K562 (cell line): ENCODE measurements around the gene SFRP2. TPM values are rescaled to one million over a fixed set of nuclear protein-coding genes. Genes with fewer than 3 reads are reported as not detected.
A peak's percentile ranks its signal among the peaks of the same experiment; 100 is the strongest.

Source experiments
- ATAC-seq: fragments of 200-7000 bp; cut with Tn5 transposase; 3 replicates; pipeline ENCODE4 v1.9.1; 2020; ENCODE audit warnings: moderate library complexity
- BruUV-seq: library from RNA; stranded (reverse); fragments of 400-500 nt; replicated peaks from 2 replicates; lab custom pipeline; 2021; lab: Mats Ljungman, UMichigan
- CTCF ChIA-PET: fragments of 300-600 bp; formaldehyde crosslinking; extraction: SDS; loops from one replicate; lab custom pipeline; 2021; ENCODE audit warnings: low intra/inter-chr PET ratio; lab: Yijun Ruan, JAX
- POLR2A ChIA-PET: fragments of 300-600, 350-650 bp; sonication (Branson Sonifier 250); formaldehyde crosslinking; extraction: SDS; loops from one replicate; lab custom pipeline; 2021; ENCODE audit warnings: antibody characterized with exemption, inconsistent platforms; lab: Yijun Ruan, JAX
- DNase-seq, 4 experiments: peaks; one replicate each; pipeline versions ENCODE4 v3.0.0 to v3.0.0-alpha.2; 2011 to 2018; ENCODE audit warnings: low spot score in 3 of 4, mixed read lengths in 3 of 4; ENCODE audit errors: extremely low read depth in 1 of 4
- FAIRE-seq: peaks from 2 replicates; lab custom pipeline; 2011; peaks lifted over from hg19 to GRCh38; lab: Jason Lieb, UNC
- H2AFZ ChIP-seq: 2 replicates; pipeline ENCODE4 v1.6.0; 2011; ENCODE audit warnings: low read depth, low read length, control low read depth, inconsistent platforms
- H3K27ac ChIP-seq: fragments of 200-600 bp; 3 replicates; pipeline ENCODE4 v1.8.0; 2011; ENCODE audit warnings: low read depth, mild to moderate bottlenecking, control low read depth, inconsistent platforms, low read length, moderate library complexity, mixed read lengths; ENCODE audit errors: extremely low read depth
- H3K27me3 ChIP-seq, 2 experiments: fragments of 300-600 bp in 1 of 2; 2 replicates in 1 of 2; 3 replicates in 1 of 2; pipeline versions ENCODE4 v1.6.0 to v1.8.0; 2011; ENCODE audit warnings: inconsistent platforms in 2 of 2, low read length in 2 of 2, mild to moderate bottlenecking in 1 of 2, mixed read lengths in 1 of 2, moderate library complexity in 1 of 2; ENCODE audit not compliant: control insufficient read depth in 2 of 2, insufficient read depth in 2 of 2
- H3K36me3 ChIP-seq: fragments of 300-600 bp; 3 replicates; pipeline ENCODE4 v1.8.0; 2011; ENCODE audit warnings: mild to moderate bottlenecking, low read length, inconsistent platforms; ENCODE audit not compliant: control insufficient read depth, insufficient read depth
- H3K4me1 ChIP-seq, 2 experiments: fragments of 200-600 bp in 1 of 2; replicated peaks in 1 of 2; 2 replicates in 1 of 2; 3 replicates in 1 of 2; pipeline versions ENCODE4 v1.5.1 to v1.8.0; 2011; ENCODE audit warnings: inconsistent platforms in 2 of 2, low read length in 2 of 2, mild to moderate bottlenecking in 1 of 2, mixed read lengths in 1 of 2, moderate library complexity in 1 of 2; ENCODE audit not compliant: control insufficient read depth in 2 of 2, insufficient read depth in 2 of 2
- H3K4me2 ChIP-seq: 2 replicates; pipeline ENCODE4 v1.6.1; 2011; ENCODE audit warnings: low read length, control low read depth, inconsistent platforms, mixed read lengths; ENCODE audit not compliant: insufficient read depth
- H3K4me3 ChIP-seq: fragments of 200-600 bp; sonication (generic), shearing (Covaris generic); 2 replicates; pipeline ENCODE4 v1.5.1; 2016; ENCODE audit warnings: control low read depth, inconsistent platforms
- H3K79me2 ChIP-seq: fragments of 200-600 bp; 3 replicates; pipeline ENCODE4 v1.8.0; 2011; ENCODE audit warnings: low read length, inconsistent platforms; ENCODE audit not compliant: control insufficient read depth, insufficient read depth
- H3K9ac ChIP-seq, 2 experiments: 2 replicates each; pipeline versions ENCODE4 v1.6.0 to v1.6.1; 2011; ENCODE audit warnings: low read depth in 2 of 2, low read length in 2 of 2, control low read depth in 1 of 2, inconsistent platforms in 1 of 2, mild to moderate bottlenecking in 1 of 2, mixed read lengths in 1 of 2; ENCODE audit not compliant: insufficient read depth in 1 of 2
- H3K9me1 ChIP-seq: one replicate; pipeline ENCODE4 v1.6.0; 2011; ENCODE audit warnings: inconsistent platforms, mild to moderate bottlenecking, low read length, moderate library complexity; ENCODE audit not compliant: control insufficient read depth, insufficient read depth
- H3K9me3 ChIP-seq: replicated peaks from 2 replicates; pipeline ENCODE4 v1.5.1; 2011; ENCODE audit warnings: low read depth, low read length, inconsistent platforms; ENCODE audit not compliant: control insufficient read depth, insufficient read depth
- H4K20me1 ChIP-seq: replicated peaks from 2 replicates; pipeline ENCODE4 v1.6.1; 2011; ENCODE audit warnings: low read length, inconsistent platforms, mixed read lengths; ENCODE audit not compliant: control insufficient read depth, insufficient read depth
- FOXA3 ChIP-seq, 2 experiments: fragments of 450-650 bp in 1 of 2; sonication (generic) in 1 of 2; formaldehyde crosslinking; IDR thresholded peaks in 1 of 2; conservative IDR thresholded peaks in 1 of 2; 2 replicates each; pipeline versions ENCODE4 v1.4.0 to v1.8.0; 2020 to 2022; ENCODE audit warnings: mild to moderate bottlenecking in 2 of 2, missing genetic modification reagents in 1 of 2
- MEIS2 ChIP-seq: fragments of 450-650 bp; IDR thresholded peaks from 2 replicates; pipeline ENCODE4 v1.6.1; 2014; ENCODE audit warnings: mild to moderate bottlenecking; ENCODE audit not compliant: partially characterized antibody
- PBX2 ChIP-seq, 2 experiments: IDR thresholded peaks in 1 of 2; conservative IDR thresholded peaks in 1 of 2; 2 replicates each; pipeline ENCODE4 v1.6.1; 2016; ENCODE audit warnings: low read depth in 2 of 2, mild to moderate bottlenecking in 1 of 2, missing compliant biosample characterization in 1 of 2, missing genetic modification characterization in 1 of 2, moderate library complexity in 1 of 2
- ZNF175 ChIP-seq: fragments of 200-800 bp; sonication (Bioruptor generic); IDR thresholded peaks from 2 replicates; pipeline ENCODE4 v1.6.1; 2016; ENCODE audit warnings: low read depth, mild to moderate bottlenecking, missing genetic modification characterization, missing compliant biosample characterization
- WGBS: fragments of 100-300 bp; shearing (Covaris generic); methylation state at CpG from one replicate; pipeline ENCODE4 v1.1.6; 2016; ENCODE audit warnings: low coverage, mixed read lengths; ENCODE audit not compliant: insufficient coverage; ENCODE audit errors: missing lambda C conversion rate; 5-methylcytosine and 5-hydroxymethylcytosine counted together
- in situ Hi-C: fragments of 300-500 bp; cut with MboI; formaldehyde crosslinking; loops from 4 replicates; pipeline ENCODE4 v1.15.0; 2018; ENCODE audit warnings: inconsistent platforms, mixed read lengths
- intact Hi-C: fragments of 100-400 bp; cut with micrococcal nuclease; formaldehyde crosslinking; loops from 2 replicates; pipeline ENCODE4 v1.14.2; 2022
- polyA plus RNA-seq, 8 experiments: library from polyadenylated mRNA; depleted of rRNA in 4 of 8; stranded (reverse) in 5 of 8; unstranded in 3 of 8; fragments of >200 nt; fragmentation: Nextera tagmentation in 2 of 8; fragmentation: Illumina TruSeq in 1 of 8; extraction: Ambion mirVana in 2 of 8; extraction: Trizol in 1 of 8; gene quantifications; 2 replicates each; pipeline versions ENCODE4 v1.2.1 to v1.2.3, GENCODE V29; 2011 to 2014; ENCODE audit warnings: inconsistent platforms in 1 of 8, missing spikeins in 1 of 8
- total RNA-seq, 7 experiments: library from RNA; depleted of rRNA in 6 of 7; stranded (reverse); fragments of >200 nt in 6 of 7; fragmentation: Illumina TruSeq in 2 of 7; extraction: Trizol in 2 of 7; gene quantifications; 2 replicates each; pipeline versions ENCODE4 v1.2.1 to v1.2.3, GENCODE V29; 2011 to 2021; ENCODE audit warnings: low replicate concordance in 1 of 7

The SFRP2 gene
- total and polyA plus RNA-seq, 9 of the 15 experiments (the other 6 are each of a cell fraction or from before 2014, with no cell fraction given) = 0.29 TPM; not detected in 8

- ATAC-seq (no peak), DNase-seq (no peak), FAIRE-seq (no peak)
- TF ChIP-seq PBX2 (CRISPR knock-in tag; IDR thresholded peaks at IDR 0.05; ENCODE audit: low read depth) (no peak), PBX2 (tag; conservative IDR thresholded peaks at IDR 0.05; ENCODE audit: low read depth) (peak; percentile 27; the same call in 1 of the 2 replicates), MEIS2 (peak; percentile 48), FOXA3 (CRISPR knock-in tag; conservative IDR thresholded peaks at IDR 0.05 in 1 of 2, IDR thresholded peaks at IDR 0.05 in 1 of 2) (peak in 1 of 2 experiments; percentile 91; a peak in 2 of 4 replicates), ZNF175 (CRISPR knock-in tag) (no peak)
- WGBS = 0% methylated on average over 5 of the region's 5 CpGs
- no peaks in the 10 kb centered on the region for H3K9me3 ChIP-seq
- intact Hi-C loops = no loop called here
- peaks cover 3% of the 10 kb centered on the region; the same call in 1 of the 2 replicates for H4K20me1 ChIP-seq
- H3K79me2 ChIP-seq = no peaks in the 10 kb centered on the region
- H3K4me3 ChIP-seq = no peak overlapping the region
- BruUV-seq = no TSS peak
- H3K27me3 ChIP-seq = peaks cover 18 to 40% of the 10 kb centered on the region in 2 experiments
- CTCF ChIA-PET = interaction anchor here (0.6 kb wide), 1 partner anchor 356 kb away, joined by 7 read pairs; no protein-coding TSS in a partner anchor
- no peaks in the 10 kb centered on the region for H3K36me3 ChIP-seq
- POLR2A ChIA-PET = no interaction called here
- H3K4me1 ChIP-seq = peaks cover 0 to 20% of the 10 kb centered on the region in 2 experiments; a peak in 2 of 5 replicates
- no peak overlapping the region for H3K9ac ChIP-seq
- H2AFZ ChIP-seq = no peak overlapping the region
- H3K4me2 ChIP-seq = no peak overlapping the region
- H3K9me1 ChIP-seq = no peaks in the 10 kb centered on the region
- H3K27ac ChIP-seq = no peak overlapping the region
- in situ Hi-C loops = no loop called here
Observed at GRCh38 chr4:153794006-153794405, 5.1 kb upstream of the SFRP2 start.
